IPS DF 6.9 (cell line): Measurements from ENCODE around the gene ZNF23.

Experiments
- DNase-seq: peaks from one replicate; pipeline ENCODE4 v3.0.0-alpha.2; 2013; ENCODE audit warnings: low read depth, low spot score
- H3K27ac ChIP-seq: one replicate; pipeline ENCODE4 v1.5.1; 2013; ENCODE audit warnings: low read length, control low read depth
- H3K27me3 ChIP-seq: 2 replicates; pipeline ENCODE4 v1.6.1; 2013; ENCODE audit warnings: mild to moderate bottlenecking, low read length; ENCODE audit not compliant: control insufficient read depth, insufficient read depth
- H3K36me3 ChIP-seq: 2 replicates; pipeline ENCODE4 v1.6.1; 2013; ENCODE audit warnings: low read length; ENCODE audit not compliant: control insufficient read depth, insufficient read depth
- H3K4me1 ChIP-seq: 2 replicates; pipeline ENCODE4 v1.6.1; 2013; ENCODE audit warnings: low read length; ENCODE audit not compliant: control insufficient read depth, insufficient read depth
- H3K4me3 ChIP-seq: 2 replicates; pipeline ENCODE4 v1.5.1; 2013; ENCODE audit warnings: mild to moderate bottlenecking, low read length
- H3K9me3 ChIP-seq: 2 replicates; pipeline ENCODE4 v1.6.1; 2013; ENCODE audit warnings: low read length, inconsistent platforms; ENCODE audit not compliant: control insufficient read depth, insufficient read depth
- WGBS: extraction: QIAGEN DNeasy Blood & Tissue Kit; methylation state at CpG from one replicate; pipeline ENCODE4 v1.1.7; 2013; ENCODE audit warnings: mixed read lengths, missing lambda C conversion rate; ENCODE audit not compliant: insufficient read length, insufficient coverage; 5-methylcytosine and 5-hydroxymethylcytosine counted together

Gene ZNF23

GRCh38 chr16:71472931-71473330 is 10.9 kb upstream of the ZNF23 start:
- H3K36me3 ChIP-seq: no peaks in the 10 kb centered on the region
- H3K27ac ChIP-seq: no peak overlapping the region
- H3K4me3 ChIP-seq: no peak overlapping the region
- no peaks in the 10 kb centered on the region for H3K9me3 ChIP-seq
- no peak for DNase-seq
- H3K27me3 ChIP-seq: no peaks in the 10 kb centered on the region
- H3K4me1 ChIP-seq: no peaks in the 10 kb centered on the region
- WGBS: no CpG with 5 or more reads among the region's 2 CpGs

- no peaks in the 10 kb centered on the region for H3K4me1 ChIP-seq
- no peak overlapping the region for H3K4me3 ChIP-seq
- H3K36me3 ChIP-seq: no peaks in the 10 kb centered on the region
- no peak for DNase-seq
- no peaks in the 10 kb centered on the region for H3K9me3 ChIP-seq
- no CpG with 5 or more reads among the region's 2 CpGs for WGBS
- no peak overlapping the region for H3K27ac ChIP-seq
- no peaks in the 10 kb centered on the region for H3K27me3 ChIP-seq
Measured at GRCh38 chr16:71472051-71472450, 10.0 kb upstream of the ZNF23 start.

GRCh38 chr16:71467810-71468209 is 5.8 kb upstream of the ZNF23 start:
- no CpG with 5 or more reads among the region's 9 CpGs for WGBS
- no peak for DNase-seq

GRCh38 chr16:71464231-71464630 is 2.2 kb upstream of the ZNF23 start:
- Histone ChIP-seq H3K4me1 (no peaks in the 10 kb centered on the region), H3K27me3 (no peaks in the 10 kb centered on the region), H3K36me3 (no peaks in the 10 kb centered on the region), H3K9me3 (no peaks in the 10 kb centered on the region), H3K27ac (no peak overlapping the region), H3K4me3 (no peak overlapping the region)
- no CpG with 5 or more reads among the region's 1 CpG for WGBS
- DNase-seq: no peak

More at GRCh38 chr16:71467810-71468209, 5.8 kb upstream of the ZNF23 start:
- no peaks in the 10 kb centered on the region for H3K4me1 ChIP-seq
- no peaks in the 10 kb centered on the region for H3K27me3 ChIP-seq
- no peaks in the 10 kb centered on the region for H3K36me3 ChIP-seq
- H3K27ac ChIP-seq: no peak overlapping the region
- no peak overlapping the region for H3K4me3 ChIP-seq
- H3K9me3 ChIP-seq: no peaks in the 10 kb centered on the region

- H3K9me3 ChIP-seq: no peaks in the 10 kb centered on the region
- no peaks in the 10 kb centered on the region for H3K4me1 ChIP-seq
- no peak overlapping the region for H3K4me3 ChIP-seq
- DNase-seq: no peak
- H3K27me3 ChIP-seq: no peaks in the 10 kb centered on the region
- no peaks in the 10 kb centered on the region for H3K36me3 ChIP-seq
- H3K27ac ChIP-seq: no peak overlapping the region
- WGBS: no CpG with 5 or more reads among the region's 1 CpG
Measured at GRCh38 chr16:71460941-71461340, 1.1 kb downstream of the ZNF23 start.

GRCh38 chr16:71460236-71460635 is 1.8 kb downstream of the ZNF23 start:
- DNase-seq: no peak
- Histone ChIP-seq H3K4me1 (no peaks in the 10 kb centered on the region), H3K36me3 (no peaks in the 10 kb centered on the region), H3K27ac (no peak overlapping the region), H3K4me3 (no peak overlapping the region), H3K9me3 (no peaks in the 10 kb centered on the region), H3K27me3 (no peaks in the 10 kb centered on the region)
- WGBS: no CpG with 5 or more reads among the region's 4 CpGs

- Histone ChIP-seq H3K36me3 (no peaks in the 10 kb centered on the region; the same call in 1 of the 2 replicates), H3K27ac (no peak overlapping the region), H3K27me3 (no peaks in the 10 kb centered on the region), H3K9me3 (no peaks in the 10 kb centered on the region), H3K4me1 (no peaks in the 10 kb centered on the region), H3K4me3 (no peak overlapping the region)
- DNase-seq: no peak
Measured at GRCh38 chr16:71459510-71459909, 2.5 kb downstream of the ZNF23 start.

GRCh38 chr16:71456801-71457200 is 5.2 kb downstream of the ZNF23 start:
- no CpG with 5 or more reads among the region's 4 CpGs for WGBS
- no peaks in the 10 kb centered on the region for H3K27me3 ChIP-seq
- H3K4me1 ChIP-seq: no peaks in the 10 kb centered on the region
- no peak overlapping the region for H3K4me3 ChIP-seq
- H3K9me3 ChIP-seq: no peaks in the 10 kb centered on the region
- DNase-seq: no peak
- no peak overlapping the region for H3K27ac ChIP-seq
- H3K36me3 ChIP-seq: no peaks in the 10 kb centered on the region; the same call in 1 of the 2 replicates

GRCh38 chr16:71453036-71453435 is 9.0 kb downstream of the ZNF23 start:
- H3K9me3 ChIP-seq: peaks cover 11% of the 10 kb centered on the region

GRCh38 chr16:71449020-71449419 is 13.0 kb downstream of the ZNF23 start:
- Histone ChIP-seq H3K9me3 (peaks cover 12% of the 10 kb centered on the region), H3K36me3 (peaks cover 15% of the 10 kb centered on the region; the same call in 1 of the 2 replicates), H3K27ac (no peak overlapping the region), H3K4me1 (no peaks in the 10 kb centered on the region), H3K27me3 (no peaks in the 10 kb centered on the region), H3K4me3 (no peak overlapping the region)
- DNase-seq: no peak
- no CpG with 5 or more reads among the region's 3 CpGs for WGBS

More at GRCh38 chr16:71453036-71453435, 9.0 kb downstream of the ZNF23 start:
- H3K27me3 ChIP-seq: no peaks in the 10 kb centered on the region
- H3K4me1 ChIP-seq: no peaks in the 10 kb centered on the region
- peaks cover 14% of the 10 kb centered on the region for H3K36me3 ChIP-seq
- no peak for DNase-seq
- no peak overlapping the region for H3K4me3 ChIP-seq
- H3K27ac ChIP-seq: no peak overlapping the region

- WGBS: no CpG with 5 or more reads among the region's 7 CpGs
- DNase-seq: no peak
- no peaks in the 10 kb centered on the region for H3K27me3 ChIP-seq
- no peak overlapping the region for H3K27ac ChIP-seq
- peaks cover 15% of the 10 kb centered on the region; the same call in 1 of the 2 replicates for H3K36me3 ChIP-seq
- no peaks in the 10 kb centered on the region for H3K4me1 ChIP-seq
- peaks cover 12% of the 10 kb centered on the region for H3K9me3 ChIP-seq
- H3K4me3 ChIP-seq: no peak overlapping the region
Measured at GRCh38 chr16:71448274-71448866, 13.7 kb downstream of the ZNF23 start.
